GM19043 (cell line): ENCODE measurements around the gene NPTX2.
"Not testable (repeated sequence)": the region's sequence is repeated elsewhere in the genome, so short reads cannot be mapped to it uniquely, and the experiment has no call there.

ENCODE experiments used
- ATAC-seq: cut with Tn5 transposase; IDR thresholded peaks from one replicate; pipeline ENCODE4 v1.9.1; 2021; ENCODE audit warnings: low read depth; ENCODE audit not compliant: unreplicated experiment

The NPTX2 gene, protein sequence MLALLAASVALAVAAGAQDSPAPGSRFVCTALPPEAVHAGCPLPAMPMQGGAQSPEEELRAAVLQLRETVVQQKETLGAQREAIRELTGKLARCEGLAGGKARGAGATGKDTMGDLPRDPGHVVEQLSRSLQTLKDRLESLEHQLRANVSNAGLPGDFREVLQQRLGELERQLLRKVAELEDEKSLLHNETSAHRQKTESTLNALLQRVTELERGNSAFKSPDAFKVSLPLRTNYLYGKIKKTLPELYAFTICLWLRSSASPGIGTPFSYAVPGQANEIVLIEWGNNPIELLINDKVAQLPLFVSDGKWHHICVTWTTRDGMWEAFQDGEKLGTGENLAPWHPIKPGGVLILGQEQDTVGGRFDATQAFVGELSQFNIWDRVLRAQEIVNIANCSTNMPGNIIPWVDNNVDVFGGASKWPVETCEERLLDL

GRCh38 chr7:98617051-98617959 lies at the start of gene NPTX2:
Gene NPTX2 (plus strand): TSS chr7:98617285. CDS start chr7:98617462, 177 bp downstream.
- ATAC-seq = no peak

DNA sequence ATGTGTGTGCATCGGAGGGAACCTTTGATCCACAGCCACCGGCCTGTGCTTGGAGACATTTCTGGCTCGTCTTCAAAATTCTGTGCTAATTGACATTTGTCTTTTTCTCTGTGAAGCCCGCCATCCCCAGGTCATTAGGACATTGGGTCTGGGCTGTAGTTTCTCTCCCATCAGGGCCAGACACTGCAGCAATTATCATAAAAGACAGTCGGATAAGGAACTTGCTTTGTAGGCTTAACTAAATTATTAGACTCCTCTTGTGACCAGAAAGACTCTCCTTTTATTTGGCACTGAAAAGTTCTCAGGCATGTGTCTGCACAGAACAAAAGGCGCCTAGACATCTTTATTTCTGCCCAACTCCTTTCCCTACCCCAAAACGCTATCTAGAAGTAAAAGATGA lies 49.1 kb upstream of the NPTX2 start:
- no peak for ATAC-seq

DNA sequence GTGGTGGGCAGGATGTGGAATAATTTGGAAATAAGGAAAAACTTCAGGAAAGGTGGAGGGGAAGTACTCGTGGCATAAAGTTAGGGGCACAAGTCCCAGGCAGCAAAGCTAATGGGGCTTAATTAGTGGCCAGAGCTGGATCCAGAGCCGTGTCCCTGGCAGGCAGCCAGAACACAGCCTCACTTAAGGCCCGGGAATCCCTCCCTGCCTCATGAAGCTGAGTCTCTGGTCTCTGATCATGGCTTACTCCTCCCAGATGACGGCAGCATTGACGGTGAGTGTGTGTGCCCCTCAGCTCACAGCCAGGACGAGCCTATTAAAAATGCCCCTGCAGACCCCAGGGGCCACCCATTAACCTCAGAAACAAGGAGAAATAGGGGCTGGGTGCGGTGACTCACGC lies 48.2 kb upstream of the NPTX2 start:
- no peak for ATAC-seq

- ATAC-seq = no peak
These were observed 47.3 kb upstream of the NPTX2 start for GRCh38 chr7:98569691-98570337.

DNA sequence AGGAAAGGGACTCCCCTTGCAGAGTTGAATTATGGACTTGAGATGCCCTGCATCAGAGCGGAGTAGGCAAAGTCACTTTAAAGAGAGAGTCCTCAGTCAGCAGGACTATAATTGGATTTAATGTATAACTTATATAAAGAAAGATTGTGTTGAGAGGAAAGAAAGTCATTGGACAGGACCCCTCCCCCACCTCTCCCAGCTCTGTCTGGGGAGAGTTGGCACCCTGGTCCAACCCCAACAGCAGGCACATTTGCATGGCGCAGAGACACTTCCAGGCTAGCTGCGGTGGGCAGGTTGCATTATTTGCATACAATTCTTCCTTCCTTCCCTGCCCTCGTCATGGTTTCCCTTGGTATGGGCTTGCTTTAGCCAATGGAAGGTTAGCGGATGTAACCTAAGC lies 46.1 kb upstream of the NPTX2 start:
- no peak for ATAC-seq

- ATAC-seq = no peak
These were observed 45.1 kb upstream of the NPTX2 start for GRCh38 chr7:98571986-98572385.

- not testable (repeated sequence) for ATAC-seq
These were observed 44.4 kb upstream of the NPTX2 start for GRCh38 chr7:98572716-98573115.

GRCh38 chr7:98573816-98574215 lies 43.3 kb upstream of the NPTX2 start:
- ATAC-seq = no peak

DNA sequence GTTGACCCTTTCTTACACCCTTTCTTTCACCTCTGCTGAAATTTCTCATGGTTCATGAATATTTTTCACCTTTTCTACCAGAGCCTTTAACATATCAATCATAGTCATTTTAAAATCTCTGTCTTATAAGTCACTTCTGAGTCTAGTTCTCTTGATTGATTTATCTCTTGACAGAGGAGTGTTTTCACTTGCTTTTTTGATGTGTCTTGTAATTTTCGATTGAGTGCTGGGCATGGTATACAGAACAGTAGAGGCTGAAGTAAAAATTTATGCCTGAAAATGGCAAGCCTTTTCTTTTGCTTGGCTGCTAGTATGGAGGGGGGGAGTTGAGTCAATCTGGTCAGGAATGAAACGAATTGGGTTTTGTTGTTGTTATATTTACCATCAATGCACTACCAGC lies 41.2 kb upstream of the NPTX2 start:
- no peak for ATAC-seq

DNA sequence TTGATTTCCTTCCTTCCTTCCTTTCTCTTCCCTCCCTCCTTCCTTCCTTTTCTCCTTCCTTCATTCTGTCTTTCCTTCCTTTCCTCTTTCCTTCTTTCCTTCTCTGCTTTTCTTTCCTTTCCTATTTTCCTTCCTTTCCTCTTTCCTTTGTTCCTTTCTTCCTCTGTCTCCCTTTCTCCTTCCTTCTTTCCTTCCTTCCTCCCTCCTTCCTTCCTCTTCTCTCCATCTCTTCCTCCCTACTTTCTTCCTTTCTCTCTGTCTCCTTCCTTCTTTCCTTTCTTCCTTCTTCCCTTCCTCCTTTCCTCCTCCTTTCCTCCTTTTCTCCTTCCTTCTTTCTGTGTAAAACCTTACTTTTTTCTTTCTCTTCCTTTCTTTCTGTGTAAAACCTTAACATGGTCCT lies 32.3 kb upstream of the NPTX2 start:
- ATAC-seq = no peak

DNA sequence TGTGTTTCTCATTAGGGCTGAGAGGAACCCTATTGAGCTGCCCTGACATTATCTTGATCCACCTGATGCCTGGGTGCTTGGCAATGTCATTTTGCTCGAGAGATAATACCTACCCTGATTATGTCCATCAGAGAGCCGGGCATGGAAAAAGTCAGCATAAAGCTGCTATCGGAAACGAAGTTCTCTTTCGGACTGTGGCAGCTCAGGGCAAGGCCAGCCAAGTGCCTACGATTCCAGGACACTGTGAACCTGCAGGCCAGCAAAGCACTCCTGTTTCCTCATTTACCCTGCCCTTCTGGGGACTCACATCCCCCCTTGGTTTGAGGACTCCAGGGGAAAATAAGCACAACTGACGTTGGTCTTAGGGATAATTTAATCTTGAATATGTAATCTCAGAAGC lies 25.2 kb upstream of the NPTX2 start:
- no peak for ATAC-seq

DNA sequence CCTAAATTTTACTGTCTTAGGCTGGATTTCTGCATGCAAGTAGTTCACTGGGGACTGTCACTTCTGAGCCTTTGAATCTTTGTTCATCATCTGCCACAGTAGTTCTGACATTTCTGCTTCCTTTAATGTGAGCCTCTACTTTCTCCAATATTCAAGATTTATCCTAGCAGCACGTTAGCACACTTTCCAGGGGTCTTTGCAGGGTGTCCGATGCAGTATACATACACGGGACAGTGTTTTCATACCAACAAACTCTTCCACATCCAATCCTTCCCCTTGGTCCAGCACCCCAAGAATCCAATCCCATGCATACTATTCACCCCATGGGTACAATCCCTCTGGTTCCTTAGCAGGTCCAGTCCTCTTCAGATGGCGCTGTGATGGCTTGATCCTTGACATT lies 22.7 kb upstream of the NPTX2 start:
- ATAC-seq = no peak

GRCh38 chr7:98594787-98595186 lies 22.3 kb upstream of the NPTX2 start:
- ATAC-seq = no peak

- ATAC-seq = no peak
These were observed 18.1 kb upstream of the NPTX2 start for GRCh38 chr7:98598846-98599615.

DNA sequence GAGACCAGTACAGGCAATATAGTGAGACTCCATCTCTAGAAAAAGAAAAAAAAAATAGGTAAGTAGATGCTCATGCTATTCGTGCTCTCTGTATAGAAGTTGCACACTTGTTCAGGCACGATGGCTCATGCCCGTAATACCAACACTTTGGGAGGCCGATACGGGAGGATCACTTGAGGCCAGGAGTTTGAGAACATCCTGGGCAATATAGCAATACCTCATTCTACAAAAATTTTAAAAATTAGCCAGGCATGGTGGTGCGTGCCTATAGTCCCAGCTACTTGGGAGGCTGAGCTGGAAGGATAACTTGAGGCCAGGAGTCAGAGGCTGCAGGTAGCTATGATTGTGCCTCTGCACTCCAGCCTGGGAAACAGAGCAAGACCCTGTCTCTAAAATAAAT lies 17.2 kb upstream of the NPTX2 start:
- no peak for ATAC-seq

DNA sequence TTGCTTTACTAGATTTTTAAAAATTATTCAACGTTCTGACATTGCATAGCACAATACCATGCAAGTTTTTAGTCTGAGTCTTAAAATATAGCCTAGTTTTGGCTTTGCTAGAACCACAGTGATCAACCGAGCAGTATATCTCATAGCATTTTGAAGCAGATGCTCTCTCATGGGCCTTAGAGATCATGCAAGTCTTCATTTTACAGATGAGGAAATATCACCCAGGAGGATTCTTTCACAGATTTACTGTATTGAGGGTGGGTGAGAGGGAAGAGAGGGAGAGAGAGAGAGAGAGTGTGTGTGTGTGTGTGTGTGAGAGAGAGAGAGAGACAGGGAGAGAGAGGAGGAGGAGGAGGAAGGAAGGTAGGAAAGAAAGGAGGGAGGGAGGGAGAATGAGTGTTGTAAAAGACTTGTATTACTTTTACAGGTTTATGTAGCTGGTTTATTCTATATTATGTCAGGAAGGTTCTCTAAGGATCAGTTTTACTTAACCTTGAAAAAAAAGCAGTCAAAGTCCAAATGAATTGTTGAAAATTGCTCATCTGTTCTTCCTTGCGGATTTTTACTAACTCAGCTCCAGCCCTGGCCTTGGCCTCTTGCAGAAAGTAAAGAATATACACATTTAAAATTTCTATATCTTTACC lies 14.2 kb upstream of the NPTX2 start:
- ATAC-seq = no peak

- no peak for ATAC-seq
These were observed 13.7 kb upstream of the NPTX2 start for GRCh38 chr7:98603399-98603788.

GRCh38 chr7:98613601-98614425 lies 3.3 kb upstream of the NPTX2 start:
- ATAC-seq = no peak
